ENCODE data around the gene SKP1.

The SKP1 gene

DNA sequence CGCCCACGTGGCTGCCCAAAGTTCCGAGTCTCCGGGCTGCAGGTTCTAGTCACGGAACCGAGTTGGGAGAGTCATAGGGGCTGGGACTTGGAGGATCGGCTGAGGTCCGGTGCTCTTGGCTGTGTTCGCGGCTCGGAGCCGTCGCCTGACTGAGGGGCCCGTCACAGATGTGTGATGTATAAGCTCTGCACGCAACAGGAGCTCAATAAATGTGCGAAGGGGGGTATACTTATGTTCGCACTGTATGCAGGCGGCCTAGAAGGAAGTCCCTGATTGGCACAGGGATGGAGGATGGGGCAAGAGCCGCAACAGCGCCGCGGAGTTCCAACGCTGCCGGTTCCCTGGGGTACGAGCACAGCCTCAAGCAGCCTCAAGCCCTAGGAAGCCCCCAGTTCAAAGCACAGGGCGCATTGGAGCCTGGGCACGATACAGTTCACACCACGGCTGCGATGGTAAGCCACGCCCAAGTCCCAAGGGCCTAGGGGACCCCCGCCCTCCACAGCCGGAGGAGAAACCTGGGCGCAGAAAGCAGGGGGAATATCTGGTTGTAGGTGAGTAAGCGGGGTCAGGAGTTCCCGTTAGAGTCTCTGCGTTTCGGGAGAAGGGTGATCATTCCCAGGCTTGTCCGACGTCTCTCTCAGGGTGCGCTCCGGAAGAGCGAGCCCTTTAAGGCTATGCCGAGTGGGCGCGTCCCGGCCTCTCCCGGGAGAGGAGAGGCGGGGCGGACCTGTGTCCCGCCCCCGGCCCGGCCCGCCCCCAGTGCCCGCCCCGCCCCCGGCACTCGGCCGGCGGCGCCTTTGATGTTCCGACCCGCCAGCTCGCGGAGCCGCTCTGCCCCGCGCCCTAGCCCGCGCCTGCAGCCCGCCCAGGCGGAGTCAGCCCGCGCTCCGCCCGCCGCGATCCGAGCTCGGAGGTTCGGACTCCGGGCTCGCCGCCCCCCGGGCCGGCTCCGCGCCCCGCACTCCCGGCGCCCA, 62.6 kb downstream of the SKP1 start, which contains the start of gene TCF7:
TCF7 (plus strand) TSS at position 780 of the 974 bp plus-strand sequence. CDS start 226 bp downstream, outside the sequence.
- DNase-seq (ENCODE audit: low read depth) = no peak

DNA sequence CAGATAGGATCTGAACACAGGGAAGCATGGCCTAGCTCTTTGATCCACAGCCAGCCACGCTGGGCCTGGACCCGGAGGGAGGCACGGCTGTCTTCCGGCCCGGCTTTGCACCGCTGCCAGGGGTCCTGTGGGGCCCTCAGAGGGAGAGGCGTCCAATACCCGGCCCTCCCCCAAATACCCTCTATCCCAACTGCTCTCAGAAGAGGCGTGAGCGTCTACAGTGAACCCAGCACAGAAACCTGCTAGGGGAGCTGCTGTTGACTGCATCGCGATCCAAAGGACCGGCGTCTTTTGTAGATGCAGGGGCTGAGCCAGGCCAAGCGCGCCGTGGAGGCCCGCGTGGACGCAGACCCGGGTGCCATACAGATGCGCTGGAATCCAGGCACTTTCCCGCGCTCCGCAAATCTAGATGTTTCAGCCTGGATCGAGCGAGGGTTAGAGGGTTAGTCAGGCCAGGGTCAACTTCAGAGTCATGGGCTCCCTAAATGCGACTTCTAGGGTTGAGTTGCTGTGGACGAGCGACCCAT, 63.3 kb downstream of the SKP1 start:
- no peak for DNase-seq (ENCODE audit: low read depth)

DNA sequence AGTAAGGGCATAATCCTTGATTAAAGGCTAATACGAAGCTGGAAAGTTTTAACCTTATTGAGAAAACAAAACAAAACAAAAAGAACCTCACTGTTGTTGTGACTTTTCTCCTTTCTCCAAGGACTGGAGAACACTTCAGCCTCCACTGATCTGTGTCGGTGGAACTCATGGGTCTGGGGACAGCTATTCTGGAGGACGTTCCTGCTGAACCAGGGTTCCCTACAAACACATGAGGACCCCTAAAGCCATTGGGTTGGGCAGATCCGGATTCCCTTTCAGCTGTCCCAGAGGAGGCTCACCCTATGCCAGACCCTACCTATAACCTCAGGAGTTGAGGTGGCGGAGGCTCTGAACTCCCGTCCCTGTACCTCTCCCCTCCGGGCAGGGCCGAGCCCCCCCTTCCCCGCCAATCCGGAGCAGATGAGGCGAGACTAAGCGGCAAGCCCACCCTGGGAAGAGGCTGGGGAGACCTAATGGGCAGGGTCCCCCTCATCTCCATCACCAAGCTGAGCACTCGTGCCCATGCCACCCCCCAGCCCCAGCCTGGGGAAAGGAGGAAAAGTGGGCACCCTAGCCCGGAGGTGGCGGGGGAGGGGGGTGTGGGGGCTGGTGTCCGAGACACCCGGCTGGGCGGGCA, 63.9 kb downstream of the SKP1 start:
- no peak for DNase-seq (ENCODE audit: low read depth)

DNA sequence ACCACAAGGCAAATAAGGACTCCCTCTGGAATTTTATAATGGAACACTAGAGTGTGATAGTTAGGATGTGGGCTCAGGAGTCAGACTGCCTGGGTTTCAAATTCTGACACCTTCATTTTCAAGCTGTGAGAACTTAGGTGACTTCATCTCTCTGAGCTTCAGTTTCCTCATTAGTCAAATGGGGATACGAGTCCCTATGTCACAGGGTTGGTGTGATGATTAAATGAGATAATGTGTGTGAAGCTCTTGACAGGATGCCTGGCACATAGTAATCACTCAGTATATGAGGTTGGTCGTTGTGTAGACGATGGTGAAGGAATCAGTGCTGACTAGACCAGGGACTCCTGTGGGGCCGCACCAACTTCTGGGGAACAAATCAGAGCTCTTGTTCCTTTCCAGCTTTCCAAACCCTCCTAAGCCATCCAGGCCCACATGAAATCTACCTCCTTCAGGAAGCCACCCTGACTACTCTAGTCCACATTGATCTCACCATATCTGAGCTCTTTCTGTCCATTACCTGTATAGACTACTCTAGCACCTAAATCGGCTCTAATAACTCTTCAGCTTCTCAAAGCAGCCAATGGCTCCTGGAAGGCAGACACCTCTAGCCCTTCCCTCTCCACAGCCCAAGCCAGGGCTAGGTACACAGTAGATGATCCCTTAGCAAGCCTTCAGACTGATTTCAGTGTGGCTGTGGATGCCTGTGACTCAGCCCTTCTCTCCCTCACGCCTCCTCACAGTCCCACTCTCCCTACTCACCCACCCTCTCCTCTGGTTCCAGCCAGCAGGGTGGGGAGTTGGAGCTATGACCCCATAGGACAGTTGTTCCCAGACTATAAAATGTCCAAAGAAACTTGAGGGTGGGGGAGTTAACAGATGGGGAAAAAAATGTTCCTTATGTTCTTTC, 64.8 kb downstream of the SKP1 start:
- DNase-seq (ENCODE audit: low read depth) = no peak

DNA sequence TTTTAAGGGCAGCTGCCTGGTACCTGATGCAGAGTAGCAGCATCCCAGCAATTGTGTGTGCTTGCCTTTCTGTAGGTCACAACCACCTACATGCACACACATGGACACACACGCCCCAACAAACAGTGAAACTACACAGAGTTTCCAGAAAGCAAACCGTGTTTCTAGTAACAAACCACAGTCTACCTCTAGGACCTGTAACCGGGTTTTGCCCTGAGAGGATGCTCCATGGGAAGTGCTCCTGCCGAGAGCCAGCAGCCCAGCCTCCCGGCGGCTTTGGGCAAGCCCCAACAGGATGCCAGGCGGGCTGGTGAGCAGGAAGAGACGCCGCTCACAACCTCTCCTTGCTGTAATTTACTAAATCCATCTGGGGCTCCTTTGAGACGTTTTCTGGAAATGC, 66.4 kb downstream of the SKP1 start:
- no peak for DNase-seq (ENCODE audit: low read depth)

DNA sequence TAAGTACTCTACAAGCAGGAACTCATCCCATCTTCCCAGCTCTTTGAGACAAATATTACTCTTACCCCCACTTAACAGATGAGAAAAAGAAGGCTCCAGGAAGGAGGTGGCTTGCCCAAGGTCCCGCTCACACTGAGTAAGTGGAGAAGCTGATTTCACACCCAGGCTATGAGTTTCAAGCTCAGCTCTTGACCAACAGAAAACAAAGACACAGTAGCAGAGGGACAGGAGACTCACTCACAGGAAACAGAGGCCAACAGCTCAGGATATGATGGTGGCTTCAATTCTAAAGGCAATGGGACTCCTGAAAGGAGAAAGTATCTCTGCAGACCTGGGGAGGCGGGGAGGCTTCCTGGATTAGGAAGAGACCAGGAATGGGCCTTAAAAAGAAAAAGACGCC, 69.0 kb downstream of the SKP1 start:
- DNase-seq (ENCODE audit: low read depth) = no peak

DNA sequence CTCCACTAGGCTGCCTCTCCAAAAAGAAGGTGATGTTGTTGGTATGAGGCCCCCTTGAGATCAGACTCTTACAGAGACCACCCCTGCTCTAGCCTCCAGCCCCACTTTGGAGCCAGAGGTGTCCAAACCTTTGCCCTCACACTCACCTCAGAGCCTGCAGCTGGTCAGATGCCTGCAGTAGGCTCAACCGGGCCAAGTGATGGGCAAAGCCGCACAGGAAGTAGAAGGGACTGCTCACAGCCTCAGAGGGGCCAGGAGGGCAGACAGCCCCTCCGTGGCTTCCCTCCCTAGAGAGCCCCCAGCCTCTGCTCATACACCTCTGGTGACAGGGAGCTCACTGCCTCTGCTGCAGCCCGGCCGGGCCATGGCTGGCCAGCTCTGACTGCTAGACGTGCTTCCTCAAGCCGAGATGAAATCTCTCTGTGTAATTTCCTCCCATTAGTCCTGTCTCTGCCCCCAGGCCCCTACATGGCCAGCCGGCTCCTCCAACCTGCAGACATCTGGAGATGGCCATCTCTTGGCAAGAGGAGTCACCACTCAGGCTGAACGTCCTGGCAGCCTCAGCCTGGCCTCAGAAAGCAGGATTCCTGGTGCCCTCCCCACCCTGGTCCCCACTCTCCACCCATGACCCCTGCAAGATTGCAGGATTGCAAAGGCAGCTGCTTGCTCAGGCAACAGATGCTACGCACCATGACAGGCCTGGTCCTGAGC, 69.6 kb downstream of the SKP1 start:
- no peak for DNase-seq (ENCODE audit: low read depth)

DNA sequence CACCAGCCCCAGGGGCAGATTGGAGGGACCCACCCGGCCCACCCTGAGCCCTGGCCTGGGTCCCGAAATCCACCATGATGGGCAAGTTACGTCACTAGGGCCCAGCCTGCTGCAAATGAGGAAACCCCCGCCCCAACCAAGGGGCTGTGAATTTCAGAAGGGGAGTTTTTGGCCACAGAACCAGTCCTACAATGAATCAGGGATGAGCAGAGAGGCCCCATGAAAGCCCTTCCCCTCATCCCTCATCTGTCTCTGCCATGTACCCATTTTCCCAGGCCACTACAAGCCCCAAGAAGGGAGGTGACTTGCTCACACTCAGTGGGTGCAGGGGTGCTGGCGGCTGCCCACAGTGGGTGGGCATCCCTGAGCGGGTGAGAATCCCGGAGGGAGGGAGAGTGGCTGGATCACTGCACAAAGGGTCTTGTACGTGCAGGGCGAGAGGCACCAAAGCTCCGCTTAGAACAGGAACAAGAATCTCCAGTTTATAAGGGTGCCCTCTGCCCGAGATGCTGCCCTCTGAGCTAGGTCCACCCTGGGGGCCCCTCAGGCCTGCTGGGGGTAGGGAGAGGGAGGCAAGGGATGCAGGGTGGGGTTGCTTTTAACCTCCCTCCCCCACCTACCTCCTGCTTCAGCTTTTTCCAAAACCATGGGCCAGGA, 72.6 kb downstream of the SKP1 start:
- no peak for DNase-seq (ENCODE audit: low read depth)

DNA sequence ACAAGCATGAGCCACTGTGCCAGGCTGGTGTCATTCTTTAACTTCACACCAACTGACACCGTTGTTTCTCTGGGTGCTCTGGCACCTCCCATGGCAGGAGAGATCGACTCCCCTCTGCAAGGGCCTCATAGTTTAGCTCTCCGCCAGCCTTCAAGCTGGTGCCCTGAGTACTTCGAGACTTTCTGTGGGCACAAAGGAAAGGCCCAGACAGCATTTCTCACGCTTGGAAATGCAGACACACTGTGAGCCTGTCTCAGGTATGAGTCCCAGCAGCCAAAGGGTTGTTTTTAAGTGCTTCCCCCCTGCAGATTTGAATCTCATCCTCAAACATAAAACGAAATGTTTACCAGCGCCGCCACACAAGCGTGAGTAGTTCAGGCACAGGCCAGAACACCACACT, 73.4 kb downstream of the SKP1 start:
- DNase-seq (ENCODE audit: low read depth) = no peak

DNA sequence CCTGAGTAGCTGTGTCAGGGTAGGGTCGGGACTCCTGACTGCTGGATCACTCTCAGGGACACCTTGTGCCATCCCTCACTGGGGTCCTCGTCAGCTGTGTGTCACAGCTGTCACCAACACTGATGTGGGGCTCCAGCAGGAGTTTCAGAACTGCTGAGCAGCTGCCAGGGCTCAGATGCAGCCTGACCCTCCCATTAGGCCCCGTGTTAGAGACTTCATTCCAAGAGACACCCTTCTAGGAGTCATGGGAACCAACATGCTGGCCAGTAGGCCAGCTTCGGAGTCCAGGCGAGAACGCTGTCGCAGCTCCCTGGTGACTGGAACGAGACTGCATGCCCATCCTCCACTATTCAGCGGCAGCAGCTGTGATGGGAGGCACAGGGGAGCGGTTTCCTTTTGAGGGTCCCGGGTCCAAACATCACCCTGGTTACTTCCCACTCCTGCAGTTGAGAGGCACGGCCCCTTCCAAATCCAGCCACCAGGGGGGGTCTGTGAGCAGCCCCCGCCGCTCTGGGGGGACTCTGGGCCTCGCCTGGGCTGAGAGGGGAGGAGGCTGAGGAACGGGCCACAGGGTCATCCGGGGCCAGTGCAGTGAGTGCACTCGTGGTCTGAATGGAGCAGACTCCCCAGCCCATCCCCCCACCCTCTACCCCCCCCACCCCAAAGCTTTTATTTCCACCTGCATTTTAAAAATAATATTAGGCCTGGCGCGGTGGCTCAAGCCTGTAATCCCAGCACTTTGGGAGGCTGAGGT, 74.9 kb downstream of the SKP1 start:
- DNase-seq (ENCODE audit: low read depth) = no peak

DNA sequence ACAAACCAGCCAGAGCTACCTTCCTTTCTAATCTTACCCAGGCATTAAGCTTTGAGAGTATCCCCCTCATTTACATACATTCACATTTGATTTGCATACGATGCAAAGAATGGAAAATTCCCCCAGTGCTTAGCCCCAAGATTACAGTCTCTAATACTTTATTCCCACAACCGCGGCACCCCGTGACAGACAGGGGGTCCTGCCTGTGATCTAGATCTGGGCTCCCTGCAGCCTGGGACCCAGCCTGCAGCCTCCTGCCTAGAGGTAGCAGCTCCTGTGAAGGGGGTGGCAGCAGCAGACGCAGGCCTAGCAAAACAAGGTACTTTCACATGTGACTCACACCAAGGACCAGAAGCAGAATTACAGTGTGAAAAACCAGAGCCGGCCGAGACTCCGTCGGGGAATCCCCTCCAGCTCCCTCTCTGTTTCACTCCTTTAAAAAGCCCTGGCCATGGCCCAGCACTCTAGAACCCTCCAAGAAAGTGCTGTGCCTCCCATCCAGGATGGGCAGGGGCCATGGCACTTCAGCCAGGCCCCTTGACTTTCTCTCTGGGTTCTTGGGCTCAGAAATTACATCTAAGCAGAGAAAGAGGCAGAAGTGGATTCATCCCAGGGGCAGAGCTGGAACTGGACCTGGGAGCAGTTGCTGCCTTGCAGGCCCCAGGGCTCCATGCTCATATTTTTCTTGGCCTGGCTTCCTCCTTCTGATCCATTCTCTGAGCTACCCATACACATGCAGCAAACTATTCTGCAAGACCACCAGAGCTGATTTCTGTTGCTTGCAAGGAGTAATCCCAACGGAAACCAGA, 76.3 kb downstream of the SKP1 start:
- no peak for DNase-seq (ENCODE audit: low read depth)

DNA sequence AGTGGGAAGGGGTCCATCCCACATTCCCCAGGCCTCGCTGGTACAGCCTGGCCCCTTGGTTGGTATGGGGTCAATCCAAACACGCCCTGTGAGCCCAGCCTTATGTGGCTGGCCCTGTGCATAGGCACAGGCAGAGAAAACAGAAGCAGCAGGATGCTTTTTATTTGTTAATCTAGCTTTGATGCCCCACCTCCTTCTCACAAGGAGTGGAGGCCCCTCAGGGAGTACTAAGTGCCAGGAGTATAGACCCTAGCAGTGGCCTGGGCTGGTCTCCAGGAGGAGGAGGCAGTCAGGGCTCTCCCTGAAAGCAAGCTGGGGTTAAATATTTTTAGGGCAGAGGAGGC, 76.8 kb downstream of the SKP1 start:
- no peak for DNase-seq (ENCODE audit: low read depth)

DNA sequence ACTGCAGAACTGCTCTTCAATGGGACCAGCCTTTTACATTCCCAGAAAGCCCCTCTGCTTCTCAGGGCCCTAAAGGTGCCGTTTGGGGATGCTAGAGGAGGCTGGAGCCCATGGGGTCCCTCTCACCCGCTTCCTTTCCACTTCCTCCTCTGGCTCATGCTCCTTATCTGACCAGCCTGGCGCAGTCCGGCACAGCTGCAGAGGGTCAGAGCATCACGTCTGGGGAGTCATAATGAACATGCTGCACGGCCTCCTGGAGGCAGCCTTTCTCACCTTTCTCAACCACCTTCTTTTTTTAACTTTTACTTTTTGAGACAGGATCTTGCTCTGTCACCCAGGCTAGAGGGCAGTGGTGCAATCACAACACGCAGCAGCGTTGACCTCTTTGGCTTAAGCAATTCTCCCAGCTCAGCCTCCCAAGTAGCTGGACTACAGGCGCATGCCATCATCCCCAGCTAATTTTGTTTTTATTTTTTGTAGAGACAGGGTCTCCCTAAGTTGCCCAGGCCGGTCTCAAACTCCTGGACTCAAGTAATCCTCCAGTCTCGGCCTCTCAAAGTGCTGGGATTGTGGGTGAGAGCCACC, 77.4 kb downstream of the SKP1 start:
- DNase-seq (ENCODE audit: low read depth) = no peak

Data from GM04503 (cell line).